SK-N-SH treated with all-trans-retinoic acid at 6 μM for 48 hours (cell line): ENCODE results near the gene GATM.

Source experiments
- ATAC-seq: fragments of 200-7000 bp; cut with Tn5 transposase; 3 replicates; pipeline ENCODE4 v1.9.1; 2020; ENCODE audit warnings: mild to moderate bottlenecking, moderate library complexity
- BACH2 ChIP-seq: fragments of 250-450 bp; sonication (Bioruptor Pico); IDR thresholded peaks from 2 replicates; pipeline ENCODE4 v1.9.0; 2021; ENCODE audit warnings: mild to moderate bottlenecking, borderline replicate concordance
- CREB5 ChIP-seq: fragments of 250-450 bp; sonication (Bioruptor Pico); IDR thresholded peaks from 2 replicates; pipeline ENCODE4 v1.5.1; 2020; ENCODE audit warnings: low read depth, mild to moderate bottlenecking, moderate library complexity
- CSRNP3 ChIP-seq: fragments of 250-450 bp; sonication (Bioruptor Pico); IDR thresholded peaks from 2 replicates; pipeline ENCODE4 v1.5.1; 2021; ENCODE audit warnings: mild to moderate bottlenecking, moderate library complexity
- GLIS3 ChIP-seq: fragments of 250-450 bp; sonication (Bioruptor Pico); IDR thresholded peaks from 2 replicates; pipeline ENCODE4 v1.5.0; 2020; ENCODE audit warnings: mild to moderate bottlenecking, moderate library complexity
- ISL1 ChIP-seq: fragments of 250-450 bp; sonication (Bioruptor Pico); IDR thresholded peaks from 2 replicates; pipeline ENCODE4 v2.1.2; 2022; ENCODE audit warnings: mild to moderate bottlenecking, moderate library complexity
- PATZ1 ChIP-seq: fragments of 250-450 bp; sonication (Bioruptor Pico); IDR thresholded peaks from 2 replicates; pipeline ENCODE4 v1.8.0; 2020; ENCODE audit warnings: mild to moderate bottlenecking, moderate library complexity, borderline replicate concordance
- POU6F1 ChIP-seq: fragments of 250-450 bp; sonication (Bioruptor Pico); IDR thresholded peaks from 2 replicates; pipeline ENCODE4 v1.8.0; 2021; ENCODE audit warnings: low read depth, mild to moderate bottlenecking, moderate library complexity, borderline replicate concordance
- RARB ChIP-seq: fragments of 250-450 bp; sonication (Bioruptor Pico); IDR thresholded peaks from 2 replicates; pipeline ENCODE4 v1.8.0; 2021; ENCODE audit warnings: mild to moderate bottlenecking, moderate library complexity
- TOX ChIP-seq: fragments of 250-450 bp; sonication (Bioruptor Pico); IDR thresholded peaks from 2 replicates; pipeline ENCODE4 v1.8.0; 2021; ENCODE audit warnings: mild to moderate bottlenecking, moderate library complexity, borderline replicate concordance
- TSHZ2 ChIP-seq: fragments of 250-450 bp; sonication (Bioruptor Pico); IDR thresholded peaks from 2 replicates; pipeline ENCODE4 v1.5.0; 2020; ENCODE audit warnings: mild to moderate bottlenecking, moderate library complexity
- ZFP3 ChIP-seq: fragments of 250-450 bp; sonication (Bioruptor Pico); IDR thresholded peaks from 2 replicates; pipeline ENCODE4 v1.5.0; 2020; ENCODE audit warnings: mild to moderate bottlenecking, moderate library complexity
- ZNF565 ChIP-seq: fragments of 450-650 bp; formaldehyde crosslinking; conservative IDR thresholded peaks from 2 replicates; pipeline ENCODE4 v1.5.0; 2020; ENCODE audit warnings: low read depth, mild to moderate bottlenecking, moderate library complexity
- ZNF70 ChIP-seq: fragments of 450-650 bp; formaldehyde crosslinking; IDR thresholded peaks from 2 replicates; pipeline ENCODE4 v1.5.0; 2020; ENCODE audit warnings: mild to moderate bottlenecking, moderate library complexity

The GATM gene

GRCh38 chr15:45363334-45363733, 15.0 kb downstream of the GATM start:
- no peak for ATAC-seq
- TF ChIP-seq RARB (CRISPR knock-in tag) (no peak), CREB5 (no peak), ISL1 (CRISPR knock-in tag) (no peak), ZNF565 (no peak), CSRNP3 (no peak), GLIS3 (CRISPR knock-in tag) (no peak)

- ATAC-seq: no peak
- TF ChIP-seq CSRNP3 (no peak), ZNF565 (no peak), PATZ1 (CRISPR knock-in tag) (no peak), BACH2 (CRISPR knock-in tag) (no peak), POU6F1 (CRISPR knock-in tag) (no peak), TSHZ2 (CRISPR knock-in tag) (no peak)
These were observed 15.9 kb downstream of the GATM start for GRCh38 chr15:45362419-45362818.

GRCh38 chr15:45361878-45362277, 16.5 kb downstream of the GATM start:
- TF ChIP-seq TOX (CRISPR knock-in tag) (no peak), BACH2 (CRISPR knock-in tag) (no peak), ZNF565 (no peak), ZFP3 (CRISPR knock-in tag) (no peak), CSRNP3 (no peak), GLIS3 (CRISPR knock-in tag) (no peak), ZNF70 (CRISPR knock-in tag) (no peak), PATZ1 (CRISPR knock-in tag) (no peak)
- TF ChIP-seq, all 23 proteins: peak for 0
- no peak for ATAC-seq
